ENCODE results near the gene TIMM13.

The TIMM13 gene

DNA sequence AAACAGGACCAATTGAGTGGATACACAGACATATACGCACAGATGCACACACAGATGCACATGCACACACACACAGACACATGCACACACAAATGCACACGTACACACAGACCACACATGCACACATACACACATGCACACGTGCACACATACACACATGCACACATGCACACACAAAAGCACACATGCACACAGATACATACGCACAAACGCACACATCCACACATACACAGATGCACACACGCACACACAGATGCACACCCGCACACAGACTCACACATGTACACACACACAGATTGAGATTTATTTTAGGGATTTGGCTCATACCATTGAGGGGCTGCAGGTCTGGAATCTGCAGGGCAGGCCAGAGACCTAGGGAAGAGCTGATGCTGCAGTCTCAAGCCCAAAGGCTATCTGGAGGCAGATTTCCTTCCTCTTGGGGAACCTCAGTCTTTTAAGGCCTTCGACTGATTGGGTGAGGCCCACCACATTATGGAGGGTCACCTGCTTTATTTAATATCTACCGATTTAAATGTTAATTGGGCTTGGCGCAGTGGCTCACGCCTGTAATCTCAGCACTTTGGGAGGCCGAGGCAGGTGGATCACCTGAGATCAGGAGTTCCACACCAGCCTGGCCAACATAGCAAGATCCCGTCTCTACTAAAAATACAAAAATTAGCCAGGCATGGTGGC is 44.7 kb downstream of the TIMM13 start:
- no peak overlapping the region for H3K27ac ChIP-seq (ENCODE audit: low read depth in 2 of 2, low read length in 2 of 2)
- H3K36me3 ChIP-seq (ENCODE audit: control insufficient read depth in 2 of 2, insufficient read depth in 2 of 2, low read length in 2 of 2) = no peaks in the 10 kb centered on the region
- no peak overlapping the region for H3K9ac ChIP-seq (ENCODE audit: low read depth in 1 of 2, low read length in 2 of 2)
- peaks cover 0 to 4% of the 10 kb centered on the region in 2 donors for H3K27me3 ChIP-seq (ENCODE audit: control insufficient read depth in 2 of 2, insufficient read depth in 2 of 2, low read length in 2 of 2)
- peaks cover 4% of the 10 kb centered on the region in 2 donors for H3K9me3 ChIP-seq (ENCODE audit: control insufficient read depth in 2 of 2, low read length in 2 of 2)
- H3K4me3 ChIP-seq (ENCODE audit: low read length in 2 of 2) = no peak overlapping the region
- peaks cover 0 to 4% of the 10 kb centered on the region in 2 donors for H3K4me1 ChIP-seq (ENCODE audit: control insufficient read depth in 2 of 2, insufficient read depth in 2 of 2, low read length in 2 of 2)

DNA sequence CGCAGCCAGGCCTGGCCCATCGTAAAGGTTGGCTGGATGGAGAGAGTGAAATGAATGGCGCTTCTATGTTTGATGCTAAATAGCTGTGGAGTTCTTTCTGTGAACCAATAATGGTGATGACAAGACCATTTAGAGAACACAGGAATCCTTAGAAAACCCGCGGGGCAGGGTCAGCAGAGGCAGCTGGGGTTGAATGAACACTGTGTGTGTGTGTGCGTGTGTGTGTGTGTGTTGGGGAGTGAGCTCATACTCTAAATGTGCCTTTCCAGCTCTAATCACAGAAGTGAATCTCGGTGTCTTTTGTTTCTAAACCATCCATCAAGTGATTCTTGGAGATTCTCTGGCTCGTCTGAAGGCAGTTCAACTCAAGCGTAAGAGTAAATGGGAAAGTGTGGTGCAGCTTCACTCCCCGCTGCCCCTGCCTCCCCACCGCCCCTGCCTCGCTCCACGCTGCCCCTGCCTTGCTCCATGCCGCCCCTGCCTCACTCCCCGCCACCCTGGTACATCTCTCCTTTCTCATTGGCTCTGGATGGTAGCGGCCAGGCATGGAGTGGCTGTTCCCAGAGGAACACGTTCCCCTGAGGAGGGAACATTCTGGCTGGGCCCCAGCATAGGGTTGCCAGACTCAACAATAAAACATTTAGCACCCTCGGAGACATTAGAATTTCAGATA is 46.1 kb downstream of the TIMM13 start:
- peaks cover 0 to 4% of the 10 kb centered on the region in 2 donors for H3K27me3 ChIP-seq (ENCODE audit: control insufficient read depth in 2 of 2, insufficient read depth in 2 of 2, low read length in 2 of 2)
- H3K4me3 ChIP-seq (ENCODE audit: low read length in 2 of 2) = no peak overlapping the region
- no peak overlapping the region for H3K27ac ChIP-seq (ENCODE audit: low read depth in 2 of 2, low read length in 2 of 2)
- H3K36me3 ChIP-seq (ENCODE audit: control insufficient read depth in 2 of 2, insufficient read depth in 2 of 2, low read length in 2 of 2) = no peaks in the 10 kb centered on the region
- H3K4me1 ChIP-seq (ENCODE audit: control insufficient read depth in 2 of 2, insufficient read depth in 2 of 2, low read length in 2 of 2) = peaks cover 0 to 4% of the 10 kb centered on the region in 2 donors
- H3K9me3 ChIP-seq (ENCODE audit: control insufficient read depth in 2 of 2, low read length in 2 of 2) = peaks cover 4% of the 10 kb centered on the region in 2 donors
- no peak overlapping the region for H3K9ac ChIP-seq (ENCODE audit: low read depth in 1 of 2, low read length in 2 of 2)

DNA sequence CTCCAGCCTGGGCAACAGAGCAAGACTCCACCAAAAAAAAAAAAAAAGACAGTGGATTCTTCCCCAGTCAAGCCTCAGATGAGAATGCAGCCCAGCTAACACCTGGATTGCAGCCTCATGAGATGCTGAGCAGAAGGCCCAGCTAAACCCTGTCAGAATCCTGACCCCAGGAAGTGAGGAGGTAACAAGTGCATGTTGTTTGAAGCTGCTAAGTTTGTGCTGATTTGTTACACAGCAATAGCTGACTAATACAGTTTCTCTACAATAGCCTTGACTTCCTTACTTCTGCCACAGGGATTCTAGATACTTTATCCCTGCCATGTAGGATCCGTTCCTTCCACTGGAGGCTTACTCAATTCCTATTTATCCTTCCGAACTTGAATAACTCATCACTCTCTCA is 46.8 kb downstream of the TIMM13 start:
- no peaks in the 10 kb centered on the region for H3K36me3 ChIP-seq (ENCODE audit: control insufficient read depth in 2 of 2, insufficient read depth in 2 of 2, low read length in 2 of 2)
- H3K9me3 ChIP-seq (ENCODE audit: control insufficient read depth in 2 of 2, low read length in 2 of 2) = peaks cover 4% of the 10 kb centered on the region in 2 donors
- H3K27ac ChIP-seq (ENCODE audit: low read depth in 2 of 2, low read length in 2 of 2) = no peak overlapping the region
- H3K9ac ChIP-seq (ENCODE audit: low read depth in 1 of 2, low read length in 2 of 2) = no peak overlapping the region
- no peak overlapping the region for H3K4me3 ChIP-seq (ENCODE audit: low read length in 2 of 2)
- peaks cover 0 to 4% of the 10 kb centered on the region in 2 donors for H3K27me3 ChIP-seq (ENCODE audit: control insufficient read depth in 2 of 2, insufficient read depth in 2 of 2, low read length in 2 of 2)
- peaks cover 0 to 4% of the 10 kb centered on the region in 2 donors for H3K4me1 ChIP-seq (ENCODE audit: control insufficient read depth in 2 of 2, insufficient read depth in 2 of 2, low read length in 2 of 2)

DNA sequence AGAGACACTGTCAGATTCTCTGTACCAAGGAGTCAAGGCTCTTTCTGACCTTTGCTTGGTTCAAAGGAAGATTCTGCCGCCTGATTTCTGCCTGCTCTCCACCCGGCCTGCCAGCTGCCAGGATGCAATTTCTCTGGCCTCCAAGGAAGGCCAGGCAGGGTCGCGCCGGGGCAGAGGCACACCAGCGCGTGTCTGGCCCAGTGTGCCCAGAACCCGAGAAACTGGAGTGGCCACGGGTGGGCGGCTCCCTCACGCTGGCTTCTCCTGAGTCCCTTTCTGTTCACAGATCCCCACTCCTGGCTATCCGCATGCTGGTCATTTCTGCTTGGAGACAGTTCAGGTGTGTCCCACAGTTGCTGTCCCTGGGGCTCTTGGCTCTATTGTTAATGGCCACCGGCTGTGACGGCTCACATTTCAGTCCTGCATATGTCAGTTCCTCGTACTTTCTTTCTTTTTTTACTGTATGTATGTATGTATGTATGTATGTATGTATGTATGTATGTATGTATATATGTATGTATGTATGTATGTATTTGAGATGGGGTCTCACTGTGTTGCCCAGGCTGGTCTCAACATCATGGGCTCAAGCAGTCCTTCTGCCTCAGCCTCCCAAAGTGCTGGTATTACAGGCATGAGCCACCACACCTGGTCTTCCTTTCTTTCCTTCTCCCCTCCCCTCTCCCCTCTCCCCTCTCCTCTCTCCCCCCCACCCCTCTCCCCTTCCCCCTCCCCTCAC is 50.4 kb downstream of the TIMM13 start:
- peaks cover 4% of the 10 kb centered on the region in 2 donors for H3K9me3 ChIP-seq (ENCODE audit: control insufficient read depth in 2 of 2, low read length in 2 of 2)
- H3K36me3 ChIP-seq (ENCODE audit: control insufficient read depth in 2 of 2, insufficient read depth in 2 of 2, low read length in 2 of 2) = no peaks in the 10 kb centered on the region
- no peak overlapping the region for H3K9ac ChIP-seq (ENCODE audit: low read depth in 1 of 2, low read length in 2 of 2)
- H3K27me3 ChIP-seq (ENCODE audit: control insufficient read depth in 2 of 2, insufficient read depth in 2 of 2, low read length in 2 of 2) = no peaks in the 10 kb centered on the region
- H3K4me1 ChIP-seq (ENCODE audit: control insufficient read depth in 2 of 2, insufficient read depth in 2 of 2, low read length in 2 of 2) = no peaks in the 10 kb centered on the region
- H3K4me3 ChIP-seq (ENCODE audit: low read length in 2 of 2) = no peak overlapping the region
- no peak overlapping the region for H3K27ac ChIP-seq (ENCODE audit: low read depth in 2 of 2, low read length in 2 of 2)
